ENCODE results near the gene DNAJC18.
"Not testable (repeated sequence)": the region's sequence is repeated elsewhere in the genome, so short reads cannot be mapped to it uniquely, and the experiment has no call there.

DNAJC18 gene

GRCh38 chr5:139460455-139460854, 21.1 kb upstream of the DNAJC18 start:
- DNase-seq, result no peak

- no peak for DNase-seq
Observed at GRCh38 chr5:139459451-139459934, 20.2 kb upstream of the DNAJC18 start.

- DNase-seq, result peak; percentile 82
Observed at GRCh38 chr5:139458580-139459407, 19.5 kb upstream of the DNAJC18 start.

- no peak for DNase-seq
Observed at GRCh38 chr5:139457653-139458306, 18.5 kb upstream of the DNAJC18 start.

- no peak for DNase-seq
Observed at GRCh38 chr5:139457241-139457640, 17.9 kb upstream of the DNAJC18 start.

- no peak for DNase-seq
Observed at GRCh38 chr5:139456776-139457175, 17.5 kb upstream of the DNAJC18 start.

- DNase-seq, result no peak
Observed at GRCh38 chr5:139454568-139455290, 15.4 kb upstream of the DNAJC18 start.

- no peak for DNase-seq
Observed at GRCh38 chr5:139453683-139454567, 14.6 kb upstream of the DNAJC18 start.

GRCh38 chr5:139451878-139452660, 12.7 kb upstream of the DNAJC18 start:
- DNase-seq, result no peak

GRCh38 chr5:139451176-139451575, 11.9 kb upstream of the DNAJC18 start:
- no peak for DNase-seq

GRCh38 chr5:139446956-139447779, 7.8 kb upstream of the DNAJC18 start:
- no peak for DNase-seq

- peak; percentile 61 for DNase-seq
Observed at GRCh38 chr5:139445325-139446170, 6.2 kb upstream of the DNAJC18 start.

GRCh38 chr5:139443831-139444453, 4.6 kb upstream of the DNAJC18 start:
- peak; percentile 86 for DNase-seq

- not testable (repeated sequence) for DNase-seq
Observed at GRCh38 chr5:139440416-139440815, 1.1 kb upstream of the DNAJC18 start.

GRCh38 chr5:139438707-139439012, 665 bp downstream of the DNAJC18 start:
- no peak for DNase-seq

- no peak for DNase-seq
Observed at GRCh38 chr5:139435676-139436075, 3.6 kb downstream of the DNAJC18 start.

- no peak for DNase-seq
Observed at GRCh38 chr5:139431706-139432105, 7.6 kb downstream of the DNAJC18 start.

- DNase-seq, result no peak
Observed at GRCh38 chr5:139430015-139430414, 9.3 kb downstream of the DNAJC18 start.

GRCh38 chr5:139426203-139426885, 13.0 kb downstream of the DNAJC18 start:
- peak; percentile 83 for DNase-seq
